Measurements from ENCODE around the gene TMBIM1. TPM values are rescaled to one million over a fixed set of nuclear protein-coding genes. Genes with fewer than 3 reads are reported as not detected.

The TMBIM1 gene
- total and polyA plus RNA-seq, 12 donors: 25.7 to 293 (median 198) TPM

GRCh38 chr2:218230882-218231281 lies 61.4 kb downstream of the TMBIM1 start:
- Histone ChIP-seq H3K36me3 (replicated peaks in 1 of 2) (peaks cover 0 to 86% of the 10 kb centered on the region in 2 donors), H3K4me1 (replicated peaks in 1 of 2) (peaks cover 20 to 37% of the 10 kb centered on the region in 2 donors), H3K27ac (peak overlapping the region in 2 of 5 donors; percentile 27 to 62), H3K4me3 (no peak overlapping the region), H3K27me3 (no peaks in the 10 kb centered on the region), H3K9me3 (replicated peaks in 1 of 3) (no peaks in the 10 kb centered on the region)
- intact Hi-C loops (cut with DNase I): no loop called here
- TF ChIP-seq CTCF (IDR thresholded peaks at IDR 0.05) (peak in 2 of 6 experiments; percentile 16 to 26), POLR2A (IDR thresholded peaks at IDR 0.05) (no peak)
- 4 to 20% (median 13%) methylated on average over 1 of the region's 1 CpG for WGBS, 4 donors
- no peak for DNase-seq

- no peaks in the 10 kb centered on the region for H3K9me3 ChIP-seq (replicated peaks in 1 of 3)
- intact Hi-C loops (cut with DNase I): no loop called here
- H3K4me3 ChIP-seq: no peak overlapping the region
- no peaks in the 10 kb centered on the region for H3K27me3 ChIP-seq
- H3K36me3 ChIP-seq (replicated peaks in 1 of 2): peaks cover 0 to 79% of the 10 kb centered on the region in 2 donors
- 75 to 91% (median 85%) methylated on average over 4 of the region's 4 CpGs for WGBS, 4 donors
- peaks cover 20 to 37% of the 10 kb centered on the region in 2 donors for H3K4me1 ChIP-seq (replicated peaks in 1 of 2)
- DNase-seq: peak in 1 of 7 donors; percentile 13
- peak overlapping the region in 4 of 5 donors; percentile 5 to 62 (median 34) for H3K27ac ChIP-seq
- TF ChIP-seq CTCF (IDR thresholded peaks at IDR 0.05): no peak
- no peak for TF ChIP-seq POLR2A (IDR thresholded peaks at IDR 0.05)
Measured at GRCh38 chr2:218229851-218230250, 62.5 kb downstream of the TMBIM1 start.

- no peaks in the 10 kb centered on the region for H3K9me3 ChIP-seq (replicated peaks in 1 of 3)
- peaks cover 20 to 37% of the 10 kb centered on the region in 2 donors for H3K4me1 ChIP-seq (replicated peaks in 1 of 2)
- H3K4me3 ChIP-seq: no peak overlapping the region
- intact Hi-C loops (cut with DNase I): no loop called here
- 29 to 40% (median 36%) methylated on average over 3 of the region's 3 CpGs for WGBS, 4 donors
- no peak for TF ChIP-seq POLR2A (IDR thresholded peaks at IDR 0.05)
- TF ChIP-seq CTCF (IDR thresholded peaks at IDR 0.05): no peak
- H3K36me3 ChIP-seq (replicated peaks in 1 of 2): peaks cover 0 to 73% of the 10 kb centered on the region in 2 donors
- DNase-seq: peak in 1 of 7 donors; percentile 19
- no peaks in the 10 kb centered on the region for H3K27me3 ChIP-seq
- peak overlapping the region in 3 of 5 donors; percentile 3 to 62 (median 27) for H3K27ac ChIP-seq
Measured at GRCh38 chr2:218229239-218229638, 63.1 kb downstream of the TMBIM1 start.

GRCh38 chr2:218228366-218229090 lies 63.8 kb downstream of the TMBIM1 start:
- TF ChIP-seq POLR2A (IDR thresholded peaks at IDR 0.05): no peak
- TF ChIP-seq CTCF (IDR thresholded peaks at IDR 0.05): no peak
- peak overlapping the region in 4 of 5 donors; percentile 27 to 62 (median 33) for H3K27ac ChIP-seq
- H3K4me3 ChIP-seq: no peak overlapping the region
- no peaks in the 10 kb centered on the region for H3K27me3 ChIP-seq
- WGBS, 4 donors: 87 to 89% (median 87%) methylated on average over 6 of the region's 6 CpGs
- peaks cover 0 to 68% of the 10 kb centered on the region in 2 donors for H3K36me3 ChIP-seq (replicated peaks in 1 of 2)
- peaks cover 20 to 41% of the 10 kb centered on the region in 2 donors for H3K4me1 ChIP-seq (replicated peaks in 1 of 2)
- DNase-seq: no peak
- intact Hi-C loops (cut with DNase I): no loop called here
- H3K9me3 ChIP-seq (replicated peaks in 1 of 3): no peaks in the 10 kb centered on the region
